ENCODE data around the gene ACAD11.

GRCh38 chr3:132597660-132598059, 61.9 kb downstream of the ACAD11 start:
- TF ChIP-seq CTCF (IDR thresholded peaks at IDR 0.05) (no peak), POLR2A (IDR thresholded peaks at IDR 0.05) (no peak)

All from lower leg skin (tissue), 3 donors.